Keratinocyte (primary cell): Measurements from ENCODE around the gene TOP1. TPM values are rescaled to one million over a fixed set of nuclear protein-coding genes. Genes with fewer than 3 reads are reported as not detected.

ENCODE experiments used
- DNase-seq: peaks from one replicate; pipeline ENCODE4 v3.0.0-alpha.2; 2011; ENCODE audit warnings: low read depth, missing footprints, low spot score
- FAIRE-seq: peaks from 2 replicates; lab custom pipeline; 2011; peaks lifted over from hg19 to GRCh38; lab: Jason Lieb, UNC
- H2AFZ ChIP-seq: 2 replicates; pipeline ENCODE4 v1.6.0; 2012; ENCODE audit warnings: low read length, control low read depth, inconsistent platforms; ENCODE audit not compliant: control insufficient read depth
- H3K27ac ChIP-seq: 2 replicates; pipeline ENCODE4 v1.5.1; 2011; ENCODE audit warnings: low read length; ENCODE audit not compliant: control insufficient read depth, insufficient read depth
- H3K27me3 ChIP-seq: 3 replicates; pipeline ENCODE4 v1.6.0; 2011; ENCODE audit warnings: low read length; ENCODE audit not compliant: control insufficient read depth, insufficient read depth; ENCODE audit errors: extremely low read depth
- H3K36me3 ChIP-seq, 2 experiments: 2 replicates in 1 of 2; 3 replicates in 1 of 2; pipeline ENCODE4 v1.5.1; 2011; ENCODE audit warnings: low read length in 2 of 2, mild to moderate bottlenecking in 1 of 2; ENCODE audit not compliant: control insufficient read depth in 2 of 2, insufficient read depth in 2 of 2; ENCODE audit errors: extremely low read depth in 1 of 2
- H3K4me1 ChIP-seq: 3 replicates; pipeline ENCODE4 v1.5.1; 2011; ENCODE audit warnings: low read length; ENCODE audit not compliant: control insufficient read depth, insufficient read depth; ENCODE audit errors: extremely low read depth
- H3K4me2 ChIP-seq: 3 replicates; pipeline ENCODE4 v1.6.0; 2011; ENCODE audit warnings: low read depth, low read length; ENCODE audit not compliant: control insufficient read depth, insufficient read depth; ENCODE audit errors: extremely low read depth
- H3K4me3 ChIP-seq, 3 experiments: fragments of 200-600 bp in 1 of 3; sonication (generic) in 1 of 3; 2 replicates in 2 of 3; 3 replicates in 1 of 3; pipeline ENCODE4 v1.5.1; 2011 to 2016; ENCODE audit warnings: low read length in 3 of 3, mild to moderate bottlenecking in 3 of 3, control low read depth in 2 of 3, inconsistent platforms in 1 of 3, low read depth in 1 of 3, mixed read lengths in 1 of 3, mixed run types in 1 of 3, moderate library complexity in 1 of 3; ENCODE audit not compliant: control insufficient read depth in 2 of 3, insufficient read depth in 2 of 3; ENCODE audit errors: extremely low read depth in 1 of 3
- H3K79me2 ChIP-seq: 2 replicates; pipeline ENCODE4 v1.6.0; 2012; ENCODE audit warnings: low read length; ENCODE audit not compliant: control insufficient read depth, insufficient read depth
- H3K9ac ChIP-seq: 3 replicates; pipeline ENCODE4 v1.6.0; 2011; ENCODE audit warnings: low read length; ENCODE audit not compliant: control insufficient read depth, insufficient read depth; ENCODE audit errors: extremely low read depth
- H3K9me1 ChIP-seq: 3 replicates; pipeline ENCODE4 v1.6.0; 2011; ENCODE audit warnings: low read length; ENCODE audit not compliant: control insufficient read depth, insufficient read depth; ENCODE audit errors: extremely low read depth
- H3K9me3 ChIP-seq: 2 replicates; pipeline ENCODE4 v1.5.1; 2012; ENCODE audit warnings: low read depth, low read length; ENCODE audit not compliant: control insufficient read depth
- H4K20me1 ChIP-seq: 3 replicates; pipeline ENCODE4 v1.6.0; 2011; ENCODE audit warnings: low read length; ENCODE audit not compliant: control insufficient read depth, insufficient read depth; ENCODE audit errors: extremely low read depth
- EZH2 ChIP-seq: IDR thresholded peaks from one replicate; pipeline ENCODE4 v1.6.1; 2012; ENCODE audit warnings: inconsistent platforms, mild to moderate bottlenecking, low read length, moderate library complexity
- dilution Hi-C: fragments of 300-500 bp; cut with MboI; formaldehyde crosslinking; loops from one replicate; pipeline ENCODE4 v1.7.0; 2020; ENCODE audit warnings: low sequenced_read_pairs; ENCODE audit not compliant: extremely low pct_ligation_motif_present
- polyA plus RNA-seq, 5 experiments: library from polyadenylated mRNA; depleted of rRNA in 3 of 5; stranded (reverse) in 3 of 5; stranded (forward) in 1 of 5; unstranded in 1 of 5; fragments of >200 nt; gene quantifications; 1 replicate in 1 of 5; 2 replicates in 3 of 5; 3 replicates in 1 of 5; pipeline versions ENCODE4 v1.2.1 to v1.2.3, GENCODE V29; 2011 to 2012; ENCODE audit warnings: missing spikeins in 2 of 5, low read depth in 1 of 5, low replicate concordance in 1 of 5
- TF ChIP-seq, protein P1 (sequence below), 3 experiments: IDR thresholded peaks in 1 of 3; conservative IDR thresholded peaks in 1 of 3; optimal IDR thresholded peaks in 1 of 3; 2 replicates in 2 of 3; 3 replicates in 1 of 3; pipeline versions ENCODE3 to v1.5.1; 2011; ENCODE audit warnings: low read length in 3 of 3, mild to moderate bottlenecking in 3 of 3, moderate library complexity in 2 of 3, control low read depth in 1 of 3, inconsistent platforms in 1 of 3; ENCODE audit not compliant: insufficient read depth in 2 of 3; ENCODE audit errors: extremely low read depth in 1 of 3

The TOP1 gene
- polyA plus RNA-seq, 1 donor (not counting 4 experiments of a cell fraction or from before 2014, with no cell fraction given) = 25.2 TPM

DNA sequence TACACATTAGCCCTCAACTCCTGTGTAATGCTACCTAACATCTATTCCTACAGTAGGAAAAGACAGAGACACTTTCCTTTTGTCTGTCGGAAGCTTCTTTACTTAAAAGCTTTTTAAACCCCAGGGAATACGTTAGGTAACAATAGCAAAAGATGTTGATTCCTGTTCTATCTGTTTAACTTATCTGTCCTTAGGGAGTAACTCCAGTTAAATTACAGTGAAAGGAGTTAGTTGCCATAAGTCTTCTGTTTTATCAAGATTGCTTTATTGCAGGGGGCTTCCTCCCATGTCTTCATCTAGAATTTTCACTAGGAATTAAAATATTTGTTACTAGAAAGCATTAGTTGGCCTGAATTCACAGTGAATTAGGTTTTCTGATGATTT, 26.2 kb downstream of the TOP1 start:
- H3K9ac ChIP-seq = no peak overlapping the region

GRCh38 chr20:41055679-41056078, 27.1 kb downstream of the TOP1 start:
- DNase-seq = no peak
- Histone ChIP-seq H3K27ac (no peak overlapping the region), H3K79me2 (peaks cover 98% of the 10 kb centered on the region), H3K9me1 (peaks cover 12% of the 10 kb centered on the region), H3K27me3 (no peaks in the 10 kb centered on the region), H3K36me3 (peaks cover 0 to 6% of the 10 kb centered on the region in 2 experiments), H2AFZ (no peak overlapping the region), H3K9me3 (no peaks in the 10 kb centered on the region), H3K4me3 (no peak overlapping the region), H4K20me1 (peaks cover 38% of the 10 kb centered on the region), H3K4me1 (peaks cover 24% of the 10 kb centered on the region), H3K9ac (no peak overlapping the region), H3K4me2 (no peak overlapping the region)
- no peak for FAIRE-seq
- TF ChIP-seq EZH2 = no peak
- TF ChIP-seq, protein P1, sequence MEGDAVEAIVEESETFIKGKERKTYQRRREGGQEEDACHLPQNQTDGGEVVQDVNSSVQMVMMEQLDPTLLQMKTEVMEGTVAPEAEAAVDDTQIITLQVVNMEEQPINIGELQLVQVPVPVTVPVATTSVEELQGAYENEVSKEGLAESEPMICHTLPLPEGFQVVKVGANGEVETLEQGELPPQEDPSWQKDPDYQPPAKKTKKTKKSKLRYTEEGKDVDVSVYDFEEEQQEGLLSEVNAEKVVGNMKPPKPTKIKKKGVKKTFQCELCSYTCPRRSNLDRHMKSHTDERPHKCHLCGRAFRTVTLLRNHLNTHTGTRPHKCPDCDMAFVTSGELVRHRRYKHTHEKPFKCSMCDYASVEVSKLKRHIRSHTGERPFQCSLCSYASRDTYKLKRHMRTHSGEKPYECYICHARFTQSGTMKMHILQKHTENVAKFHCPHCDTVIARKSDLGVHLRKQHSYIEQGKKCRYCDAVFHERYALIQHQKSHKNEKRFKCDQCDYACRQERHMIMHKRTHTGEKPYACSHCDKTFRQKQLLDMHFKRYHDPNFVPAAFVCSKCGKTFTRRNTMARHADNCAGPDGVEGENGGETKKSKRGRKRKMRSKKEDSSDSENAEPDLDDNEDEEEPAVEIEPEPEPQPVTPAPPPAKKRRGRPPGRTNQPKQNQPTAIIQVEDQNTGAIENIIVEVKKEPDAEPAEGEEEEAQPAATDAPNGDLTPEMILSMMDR (optimal IDR thresholded peaks at IDR 0.05 in 1 of 3, IDR thresholded peaks at IDR 0.05 in 1 of 3, conservative IDR thresholded peaks at IDR 0.05 in 1 of 3; ENCODE audit: extremely low read depth in 1 of 3, insufficient read depth in 2 of 3, low read length in 3 of 3) = no peak
- dilution Hi-C loops = no loop called here

More for the DNA sequence above, 26.2 kb downstream of the TOP1 start:
- no peak overlapping the region for H3K4me3 ChIP-seq
- FAIRE-seq = no peak
- peaks cover 28% of the 10 kb centered on the region for H3K4me1 ChIP-seq
- no peaks in the 10 kb centered on the region for H3K9me3 ChIP-seq
- DNase-seq = no peak
- peaks cover 38% of the 10 kb centered on the region for H4K20me1 ChIP-seq
- peaks cover 98% of the 10 kb centered on the region for H3K79me2 ChIP-seq
- dilution Hi-C loops = no loop called here
- H3K4me2 ChIP-seq = no peak overlapping the region
- no peaks in the 10 kb centered on the region for H3K27me3 ChIP-seq
- peaks cover 10% of the 10 kb centered on the region for H3K9me1 ChIP-seq
- no peak overlapping the region for H2AFZ ChIP-seq
- TF ChIP-seq EZH2 = no peak
- TF ChIP-seq, protein P1 (optimal IDR thresholded peaks at IDR 0.05 in 1 of 3, IDR thresholded peaks at IDR 0.05 in 1 of 3, conservative IDR thresholded peaks at IDR 0.05 in 1 of 3; ENCODE audit: extremely low read depth in 1 of 3, insufficient read depth in 2 of 3, low read length in 3 of 3) = no peak
- H3K27ac ChIP-seq = no peak overlapping the region
- peaks cover 0 to 6% of the 10 kb centered on the region in 2 experiments for H3K36me3 ChIP-seq
